Trophoblast cell (in vitro differentiated cells and primary cell): Measurements from ENCODE around the gene CAPG.
A peak's percentile ranks its signal among the peaks of the same experiment; 100 is the strongest.

ENCODE experiments used
- DNase-seq, 2 donors: peaks; one replicate each; pipeline ENCODE4 v3.0.0-alpha.2; 2016
- H2AFZ ChIP-seq: 2 replicates; pipeline ENCODE4 v1.6.1; 2013; ENCODE audit warnings: low read length, moderate library complexity, mild to moderate bottlenecking; ENCODE audit not compliant: insufficient read depth, poor library complexity
- H2AK5ac ChIP-seq: 2 replicates; pipeline ENCODE4 v1.6.1; 2013; ENCODE audit warnings: mild to moderate bottlenecking, low read length
- H2BK120ac ChIP-seq: 2 replicates; pipeline ENCODE4 v1.6.1; 2013; ENCODE audit warnings: low read length, mild to moderate bottlenecking, moderate library complexity; ENCODE audit not compliant: insufficient read depth, poor library complexity
- H2BK12ac ChIP-seq: 2 replicates; pipeline ENCODE4 v1.6.1; 2013; ENCODE audit warnings: mild to moderate bottlenecking, low read length, moderate library complexity
- H2BK5ac ChIP-seq: 2 replicates; pipeline ENCODE4 v1.6.1; 2013; ENCODE audit warnings: low read length, low read depth, moderate library complexity, mild to moderate bottlenecking; ENCODE audit not compliant: poor library complexity
- H3K14ac ChIP-seq: 2 replicates; pipeline ENCODE4 v1.6.1; 2013; ENCODE audit warnings: mild to moderate bottlenecking, low read length
- H3K18ac ChIP-seq: 2 replicates; pipeline ENCODE4 v1.6.1; 2013; ENCODE audit warnings: mild to moderate bottlenecking, low read length
- H3K23ac ChIP-seq: 2 replicates; pipeline ENCODE4 v1.6.1; 2013; ENCODE audit warnings: low read length
- H3K27ac ChIP-seq: 2 replicates; pipeline ENCODE4 v1.5.1; 2013; ENCODE audit warnings: low read depth, mild to moderate bottlenecking, inconsistent platforms, low read length, moderate library complexity
- H3K27me3 ChIP-seq: 2 replicates; pipeline ENCODE4 v1.6.1; 2013; ENCODE audit warnings: inconsistent platforms, mild to moderate bottlenecking, low read length, moderate library complexity; ENCODE audit not compliant: insufficient read depth
- H3K36me3 ChIP-seq, 2 experiments: 1 replicate in 1 of 2; 2 replicates in 1 of 2; pipeline ENCODE4 v1.6.1; 2013; ENCODE audit warnings: low read length in 2 of 2, mild to moderate bottlenecking in 2 of 2, moderate library complexity in 1 of 2; ENCODE audit not compliant: insufficient read depth in 2 of 2, control insufficient read depth in 1 of 2
- H3K4ac ChIP-seq: 2 replicates; pipeline ENCODE4 v1.6.1; 2013; ENCODE audit warnings: low read depth, mild to moderate bottlenecking, low read length, moderate library complexity
- H3K4me1 ChIP-seq, 2 experiments: 1 replicate in 1 of 2; 2 replicates in 1 of 2; pipeline ENCODE4 v1.6.1; 2013; ENCODE audit warnings: low read length in 2 of 2, mild to moderate bottlenecking in 2 of 2, moderate library complexity in 1 of 2; ENCODE audit not compliant: insufficient read depth in 2 of 2, control insufficient read depth in 1 of 2
- H3K4me2 ChIP-seq: 2 replicates; pipeline ENCODE4 v1.6.1; 2013; ENCODE audit warnings: inconsistent platforms, mild to moderate bottlenecking, low read length, moderate library complexity
- H3K4me3 ChIP-seq: 2 replicates; pipeline ENCODE4 v1.5.1; 2013; ENCODE audit warnings: mild to moderate bottlenecking, low read depth, low read length, inconsistent platforms
- H3K79me1 ChIP-seq: one replicate; pipeline ENCODE4 v1.6.1; 2013; ENCODE audit warnings: low read length
- H3K79me2 ChIP-seq: 2 replicates; pipeline ENCODE4 v1.6.1; 2013; ENCODE audit warnings: low read length, mild to moderate bottlenecking; ENCODE audit not compliant: control insufficient read depth, insufficient read depth, poor library complexity
- H3K9ac ChIP-seq: 2 replicates; pipeline ENCODE4 v1.6.1; 2013; ENCODE audit warnings: mild to moderate bottlenecking, low read length
- H3K9me3 ChIP-seq: 2 replicates; pipeline ENCODE4 v1.6.1; 2013; ENCODE audit warnings: low read depth, mild to moderate bottlenecking, control low read depth, inconsistent platforms, low read length; ENCODE audit not compliant: insufficient read depth
- H4K12ac ChIP-seq: 2 replicates; pipeline ENCODE4 v1.6.1; 2013; ENCODE audit warnings: low read depth, mild to moderate bottlenecking, low read length, moderate library complexity
- H4K8ac ChIP-seq: 2 replicates; pipeline ENCODE4 v1.6.1; 2013; ENCODE audit warnings: low read depth, mild to moderate bottlenecking, low read length, moderate library complexity
- H4K91ac ChIP-seq: one replicate; pipeline ENCODE4 v1.6.1; 2013; ENCODE audit warnings: low read depth, mild to moderate bottlenecking, low read length, moderate library complexity
- WGBS: extraction: QIAGEN DNeasy Blood & Tissue Kit; methylation state at CpG from one replicate; pipeline ENCODE4 v1.1.7; 2013; ENCODE audit warnings: missing lambda C conversion rate; ENCODE audit not compliant: insufficient read length, insufficient coverage; ENCODE audit errors: extremely low coverage; 5-methylcytosine and 5-hydroxymethylcytosine counted together

The CAPG gene

GRCh38 chr2:85437488-85438200 lies 27.5 kb upstream of the CAPG start:
- Histone ChIP-seq H3K14ac (peak overlapping the region; percentile 78), H3K4me2 (peak overlapping the region; percentile 96), H4K91ac (peak overlapping the region; percentile 72), H2AK5ac (peak overlapping the region; percentile 86), H3K18ac (peak overlapping the region; percentile 76), H2BK120ac (peak overlapping the region; percentile 75), H3K79me1 (peaks cover 6% of the 10 kb centered on the region), H4K12ac (peak overlapping the region; percentile 88), H3K23ac (no peak overlapping the region), H3K4ac (peak overlapping the region; percentile 36), H3K79me2 (peaks cover 3% of the 10 kb centered on the region), H3K9me3 (peaks cover 2% of the 10 kb centered on the region), H2BK5ac (no peak overlapping the region), H4K8ac (peak overlapping the region; percentile 97), H3K4me1 (peaks cover 8 to 10% of the 10 kb centered on the region in 2 experiments), H3K9ac (peak overlapping the region; percentile 70), H3K36me3 (no peaks in the 10 kb centered on the region), H2BK12ac (peak overlapping the region; percentile 27), H3K27me3 (no peaks in the 10 kb centered on the region), H2AFZ (peak overlapping the region; percentile 85), H3K27ac (no peak overlapping the region), H3K4me3 (peak overlapping the region; percentile 64)
- no CpG with 5 or more reads among the region's 64 CpGs for WGBS
- peak in 1 of 2 donors; percentile 50 for DNase-seq

- H4K8ac ChIP-seq = peak overlapping the region; percentile 97
These were observed 26.8 kb upstream of the CAPG start for GRCh38 chr2:85436836-85437487.

GRCh38 chr2:85435981-85436835 lies 26.0 kb upstream of the CAPG start:
- Histone ChIP-seq H3K36me3 (no peaks in the 10 kb centered on the region), H4K91ac (no peak overlapping the region), H2BK120ac (no peak overlapping the region), H2BK12ac (no peak overlapping the region), H3K4me2 (no peak overlapping the region), H3K4ac (no peak overlapping the region), H3K79me2 (peaks cover 3% of the 10 kb centered on the region), H3K4me1 (peaks cover 8 to 10% of the 10 kb centered on the region in 2 experiments), H3K27ac (no peak overlapping the region), H3K79me1 (peaks cover 6% of the 10 kb centered on the region), H3K9me3 (peaks cover 2% of the 10 kb centered on the region), H3K9ac (no peak overlapping the region), H2AK5ac (peak overlapping the region; percentile 24), H3K23ac (no peak overlapping the region), H2AFZ (no peak overlapping the region), H3K4me3 (peak overlapping the region; percentile 23), H3K14ac (no peak overlapping the region), H4K12ac (no peak overlapping the region), H3K27me3 (no peaks in the 10 kb centered on the region), H4K8ac (no peak overlapping the region), H2BK5ac (no peak overlapping the region), H3K18ac (no peak overlapping the region)
- no peak for DNase-seq
- WGBS = no CpG with 5 or more reads among the region's 16 CpGs

More at GRCh38 chr2:85436836-85437487, 26.8 kb upstream of the CAPG start:
- H3K79me1 ChIP-seq = peaks cover 6% of the 10 kb centered on the region
- H3K14ac ChIP-seq = peak overlapping the region; percentile 78
- no peak overlapping the region for H3K27ac ChIP-seq
- H3K27me3 ChIP-seq = no peaks in the 10 kb centered on the region
- peak overlapping the region; percentile 96 for H3K4me2 ChIP-seq
- no peaks in the 10 kb centered on the region for H3K36me3 ChIP-seq
- peak overlapping the region; percentile 72 for H4K91ac ChIP-seq
- peak overlapping the region; percentile 76 for H3K18ac ChIP-seq
- H2BK120ac ChIP-seq = peak overlapping the region; percentile 75
- peaks cover 8 to 10% of the 10 kb centered on the region in 2 experiments for H3K4me1 ChIP-seq
- H3K4ac ChIP-seq = peak overlapping the region; percentile 36
- peak overlapping the region; percentile 86 for H2AK5ac ChIP-seq
- H2AFZ ChIP-seq = peak overlapping the region; percentile 85
- no peak for DNase-seq
- peak overlapping the region; percentile 23 for H3K4me3 ChIP-seq
- peaks cover 2% of the 10 kb centered on the region for H3K9me3 ChIP-seq
- no peak overlapping the region for H3K9ac ChIP-seq
- peak overlapping the region; percentile 27 for H2BK12ac ChIP-seq
- peaks cover 3% of the 10 kb centered on the region for H3K79me2 ChIP-seq
- H3K23ac ChIP-seq = no peak overlapping the region
- WGBS = no CpG with 5 or more reads among the region's 10 CpGs
- peak overlapping the region; percentile 88 for H4K12ac ChIP-seq
- no peak overlapping the region for H2BK5ac ChIP-seq

- Histone ChIP-seq H3K4me3 (no peak overlapping the region), H3K18ac (no peak overlapping the region), H3K27ac (no peak overlapping the region), H3K36me3 (no peaks in the 10 kb centered on the region), H2BK12ac (no peak overlapping the region), H2BK120ac (no peak overlapping the region), H4K8ac (no peak overlapping the region), H3K79me1 (peaks cover 6% of the 10 kb centered on the region), H2AFZ (no peak overlapping the region), H3K9ac (no peak overlapping the region), H3K23ac (no peak overlapping the region), H3K9me3 (peaks cover 4% of the 10 kb centered on the region), H3K4ac (no peak overlapping the region), H3K4me2 (no peak overlapping the region), H2AK5ac (no peak overlapping the region), H3K79me2 (peaks cover 3% of the 10 kb centered on the region), H4K91ac (no peak overlapping the region), H3K14ac (no peak overlapping the region), H3K27me3 (no peaks in the 10 kb centered on the region), H4K12ac (no peak overlapping the region), H3K4me1 (peaks cover 8 to 10% of the 10 kb centered on the region in 2 experiments), H2BK5ac (no peak overlapping the region)
- WGBS = no CpG with 5 or more reads among the region's 21 CpGs
- DNase-seq = no peak
These were observed 25.2 kb upstream of the CAPG start for GRCh38 chr2:85435220-85435958.
